ENCODE data around the gene UBE3B.

Gene UBE3B

GRCh38 chr12:109446869-109447268 is 30.6 kb upstream of the UBE3B start:
- Histone ChIP-seq H3K27me3 (ENCODE audit: insufficient read depth, low read length) (no peaks in the 10 kb centered on the region), H3K4me1 (ENCODE audit: insufficient read depth, low read length, severe bottlenecking) (no peaks in the 10 kb centered on the region), H3K79me2 (ENCODE audit: insufficient read depth, low read length) (no peaks in the 10 kb centered on the region), H3K9ac (ENCODE audit: low read length) (no peak overlapping the region), H3K9me2 (ENCODE audit: low read depth, low read length) (no peaks in the 10 kb centered on the region), H3F3A (ENCODE audit: insufficient read depth, low read length) (no peaks in the 10 kb centered on the region), H4K20me1 (ENCODE audit: insufficient read depth, low read length) (no peaks in the 10 kb centered on the region), H3K9me3 (ENCODE audit: low read length) (no peaks in the 10 kb centered on the region), H3K4me3 (ENCODE audit: low read depth, low read length, poor library complexity, severe bottlenecking) (no peak overlapping the region), H3K36me3 (ENCODE audit: insufficient read depth, low read length) (peaks cover 7% of the 10 kb centered on the region), H2AFZ (ENCODE audit: low read length) (no peak overlapping the region), H3K4me2 (ENCODE audit: low read length) (no peak overlapping the region), H3K27ac (ENCODE audit: low read depth, low read length, poor library complexity, severe bottlenecking) (no peak overlapping the region)
- TF ChIP-seq CTCF (IDR thresholded peaks at IDR 0.05; ENCODE audit: low read length), result no peak
- no peak for TF ChIP-seq EZH2 (IDR thresholded peaks at IDR 0.05; ENCODE audit: borderline replicate concordance, low read length)

GRCh38 chr12:109447482-109447881 is 30.0 kb upstream of the UBE3B start:
- TF ChIP-seq CTCF (IDR thresholded peaks at IDR 0.05; ENCODE audit: low read length) (no peak), EZH2 (IDR thresholded peaks at IDR 0.05; ENCODE audit: borderline replicate concordance, low read length) (no peak)
- Histone ChIP-seq H4K20me1 (ENCODE audit: insufficient read depth, low read length) (no peaks in the 10 kb centered on the region), H3K36me3 (ENCODE audit: insufficient read depth, low read length) (peaks cover 7% of the 10 kb centered on the region), H3K79me2 (ENCODE audit: insufficient read depth, low read length) (no peaks in the 10 kb centered on the region), H3K27me3 (ENCODE audit: insufficient read depth, low read length) (no peaks in the 10 kb centered on the region), H3K4me1 (ENCODE audit: insufficient read depth, low read length, severe bottlenecking) (no peaks in the 10 kb centered on the region), H3K9me3 (ENCODE audit: low read length) (no peaks in the 10 kb centered on the region), H3K27ac (ENCODE audit: low read depth, low read length, poor library complexity, severe bottlenecking) (no peak overlapping the region), H2AFZ (ENCODE audit: low read length) (no peak overlapping the region), H3K4me2 (ENCODE audit: low read length) (no peak overlapping the region), H3K4me3 (ENCODE audit: low read depth, low read length, poor library complexity, severe bottlenecking) (no peak overlapping the region), H3F3A (ENCODE audit: insufficient read depth, low read length) (no peaks in the 10 kb centered on the region), H3K9me2 (ENCODE audit: low read depth, low read length) (no peaks in the 10 kb centered on the region), H3K9ac (ENCODE audit: low read length) (no peak overlapping the region)

- H3K4me1 ChIP-seq (ENCODE audit: insufficient read depth, low read length, severe bottlenecking), result no peaks in the 10 kb centered on the region
- H3K9ac ChIP-seq (ENCODE audit: low read length), result no peak overlapping the region
- no peaks in the 10 kb centered on the region for H3F3A ChIP-seq (ENCODE audit: insufficient read depth, low read length)
- H3K4me3 ChIP-seq (ENCODE audit: low read depth, low read length, poor library complexity, severe bottlenecking), result no peak overlapping the region
- H3K79me2 ChIP-seq (ENCODE audit: insufficient read depth, low read length), result no peaks in the 10 kb centered on the region
- no peak overlapping the region for H2AFZ ChIP-seq (ENCODE audit: low read length)
- H3K27me3 ChIP-seq (ENCODE audit: insufficient read depth, low read length), result no peaks in the 10 kb centered on the region
- H3K9me2 ChIP-seq (ENCODE audit: low read depth, low read length), result no peaks in the 10 kb centered on the region
- H4K20me1 ChIP-seq (ENCODE audit: insufficient read depth, low read length), result no peaks in the 10 kb centered on the region
- no peak for TF ChIP-seq EZH2 (IDR thresholded peaks at IDR 0.05; ENCODE audit: borderline replicate concordance, low read length)
- no peak overlapping the region for H3K4me2 ChIP-seq (ENCODE audit: low read length)
- H3K9me3 ChIP-seq (ENCODE audit: low read length), result no peaks in the 10 kb centered on the region
- no peak overlapping the region for H3K27ac ChIP-seq (ENCODE audit: low read depth, low read length, poor library complexity, severe bottlenecking)
- H3K36me3 ChIP-seq (ENCODE audit: insufficient read depth, low read length), result peaks cover 9% of the 10 kb centered on the region
These were observed 29.2 kb upstream of the UBE3B start for GRCh38 chr12:109448272-109448671.

- H3K36me3 ChIP-seq (ENCODE audit: insufficient read depth, low read length), result peaks cover 11% of the 10 kb centered on the region
- H3K27me3 ChIP-seq (ENCODE audit: insufficient read depth, low read length), result no peaks in the 10 kb centered on the region
- no peaks in the 10 kb centered on the region for H3K4me1 ChIP-seq (ENCODE audit: insufficient read depth, low read length, severe bottlenecking)
- no peaks in the 10 kb centered on the region for H3K79me2 ChIP-seq (ENCODE audit: insufficient read depth, low read length)
- no peak overlapping the region for H3K9ac ChIP-seq (ENCODE audit: low read length)
- no peaks in the 10 kb centered on the region for H4K20me1 ChIP-seq (ENCODE audit: insufficient read depth, low read length)
- H3K27ac ChIP-seq (ENCODE audit: low read depth, low read length, poor library complexity, severe bottlenecking), result no peak overlapping the region
- no peak overlapping the region for H3K4me3 ChIP-seq (ENCODE audit: low read depth, low read length, poor library complexity, severe bottlenecking)
- no peaks in the 10 kb centered on the region for H3F3A ChIP-seq (ENCODE audit: insufficient read depth, low read length)
- H3K9me2 ChIP-seq (ENCODE audit: low read depth, low read length), result no peaks in the 10 kb centered on the region
- TF ChIP-seq EZH2 (IDR thresholded peaks at IDR 0.05; ENCODE audit: borderline replicate concordance, low read length) (no peak), CTCF (IDR thresholded peaks at IDR 0.05; ENCODE audit: low read length) (no peak)
- H2AFZ ChIP-seq (ENCODE audit: low read length), result no peak overlapping the region
- no peaks in the 10 kb centered on the region for H3K9me3 ChIP-seq (ENCODE audit: low read length)
- no peak overlapping the region for H3K4me2 ChIP-seq (ENCODE audit: low read length)
These were observed 28.6 kb upstream of the UBE3B start for GRCh38 chr12:109448707-109449390.

Data from OCI-LY1 (cell line).